Activated naive CD8-positive, alpha-beta T cell (primary cell): ENCODE results near the gene KCTD15.
A peak's percentile ranks its signal among the peaks of the same experiment; 100 is the strongest.

ENCODE experiments used
- H3K27ac Mint-ChIP-seq: one replicate; pipeline ENCODE4 v1.8.0; 2021; ENCODE audit warnings: mixed read lengths
- H3K27me3 Mint-ChIP-seq: one replicate; pipeline ENCODE4 v1.8.0; 2021; ENCODE audit warnings: mixed read lengths
- H3K36me3 Mint-ChIP-seq: one replicate; pipeline ENCODE4 v1.8.0; 2021; ENCODE audit warnings: mixed read lengths
- H3K4me1 Mint-ChIP-seq: one replicate; pipeline ENCODE4 v1.8.0; 2021; ENCODE audit warnings: low read depth, mixed read lengths
- H3K4me3 Mint-ChIP-seq: one replicate; pipeline ENCODE4 v1.8.0; 2021; ENCODE audit warnings: mild to moderate bottlenecking, mixed read lengths
- H3K9me3 Mint-ChIP-seq: one replicate; pipeline ENCODE4 v1.8.0; 2021; ENCODE audit warnings: low read depth, mixed read lengths

KCTD15 gene

DNA sequence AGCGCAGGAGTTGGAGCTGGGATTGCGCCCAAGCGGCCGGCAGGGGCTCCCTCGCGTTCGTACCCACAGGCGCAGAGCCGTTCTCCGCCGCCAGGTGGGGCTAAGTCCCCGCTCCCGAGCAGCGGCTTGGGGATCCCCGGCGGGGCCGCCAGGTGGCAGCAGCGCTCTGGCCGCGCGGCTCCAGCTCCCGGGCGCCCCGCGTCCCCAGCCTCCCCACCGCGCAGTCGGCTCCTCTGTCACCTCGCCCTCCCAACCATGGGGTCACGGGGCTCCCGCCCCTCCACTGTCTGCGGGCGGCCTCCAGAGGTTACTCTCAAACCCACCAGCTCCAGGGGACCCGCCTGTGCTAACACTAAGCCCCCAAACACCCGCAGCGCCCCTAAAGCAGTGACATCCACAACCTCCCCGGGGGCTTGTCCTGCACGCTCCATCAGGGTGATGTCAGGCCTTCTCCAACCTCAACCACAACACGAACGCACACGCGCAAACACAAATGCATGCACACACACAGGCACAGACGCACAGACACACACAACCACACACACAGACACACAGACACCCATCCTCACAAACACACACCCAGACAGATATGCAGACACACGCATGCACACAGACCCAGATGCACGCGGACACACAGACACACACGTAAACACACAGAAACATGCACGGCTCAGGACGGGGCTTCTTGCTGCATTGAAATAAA lies 18.4 kb upstream of the KCTD15 start:
- H3K36me3 Mint-ChIP-seq, result no peaks in the 10 kb centered on the region
- peaks cover 11% of the 10 kb centered on the region for H3K4me1 Mint-ChIP-seq
- H3K27ac Mint-ChIP-seq, result no peak overlapping the region
- H3K27me3 Mint-ChIP-seq, result peaks cover 23% of the 10 kb centered on the region
- peak overlapping the region; percentile 64 for H3K4me3 Mint-ChIP-seq
- no peaks in the 10 kb centered on the region for H3K9me3 Mint-ChIP-seq

DNA sequence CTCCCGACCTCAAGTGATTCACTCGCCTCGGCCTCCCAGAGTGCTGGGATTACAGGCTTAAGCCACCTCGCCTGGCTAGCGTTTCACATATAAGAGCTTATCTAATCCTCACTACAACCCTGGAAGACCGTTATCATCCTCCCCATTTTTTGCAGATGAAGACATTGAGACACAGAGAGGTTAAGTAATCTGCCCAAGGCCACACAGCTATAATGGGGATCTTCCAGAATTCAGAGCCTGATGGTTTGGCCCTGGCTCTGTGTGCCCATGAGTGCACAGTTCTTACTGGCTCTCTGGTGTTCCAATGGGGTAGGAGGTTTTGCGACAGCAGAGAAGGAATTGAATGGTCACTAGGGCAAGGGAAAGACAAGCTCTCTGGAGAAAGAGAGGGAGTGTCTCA lies 16.8 kb upstream of the KCTD15 start:
- H3K27me3 Mint-ChIP-seq, result peaks cover 24% of the 10 kb centered on the region
- H3K4me3 Mint-ChIP-seq, result no peak overlapping the region
- peaks cover 11% of the 10 kb centered on the region for H3K4me1 Mint-ChIP-seq
- no peak overlapping the region for H3K27ac Mint-ChIP-seq
- H3K36me3 Mint-ChIP-seq, result no peaks in the 10 kb centered on the region
- no peaks in the 10 kb centered on the region for H3K9me3 Mint-ChIP-seq

DNA sequence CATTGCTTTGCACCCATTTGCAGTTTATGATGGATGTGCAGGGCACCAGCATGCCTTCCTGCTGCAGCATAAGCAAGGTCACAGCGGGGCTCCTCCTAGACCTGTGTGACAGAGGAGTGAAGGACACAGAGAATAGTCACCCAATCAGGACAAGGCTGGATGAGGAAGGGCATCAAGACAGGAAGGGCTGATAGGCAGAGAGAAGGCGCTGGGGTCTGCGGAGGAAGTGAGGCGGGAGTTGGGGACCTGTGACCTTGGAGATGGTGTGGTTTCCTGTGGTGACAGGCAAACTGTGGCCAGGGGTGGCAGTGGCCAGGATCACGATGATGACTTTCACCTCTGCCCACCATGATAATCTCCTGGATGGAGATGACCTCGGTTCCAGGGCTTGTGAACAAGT lies 16.4 kb upstream of the KCTD15 start:
- peaks cover 11% of the 10 kb centered on the region for H3K4me1 Mint-ChIP-seq
- no peaks in the 10 kb centered on the region for H3K36me3 Mint-ChIP-seq
- H3K9me3 Mint-ChIP-seq, result no peaks in the 10 kb centered on the region
- no peak overlapping the region for H3K4me3 Mint-ChIP-seq
- peaks cover 24% of the 10 kb centered on the region for H3K27me3 Mint-ChIP-seq
- no peak overlapping the region for H3K27ac Mint-ChIP-seq

DNA sequence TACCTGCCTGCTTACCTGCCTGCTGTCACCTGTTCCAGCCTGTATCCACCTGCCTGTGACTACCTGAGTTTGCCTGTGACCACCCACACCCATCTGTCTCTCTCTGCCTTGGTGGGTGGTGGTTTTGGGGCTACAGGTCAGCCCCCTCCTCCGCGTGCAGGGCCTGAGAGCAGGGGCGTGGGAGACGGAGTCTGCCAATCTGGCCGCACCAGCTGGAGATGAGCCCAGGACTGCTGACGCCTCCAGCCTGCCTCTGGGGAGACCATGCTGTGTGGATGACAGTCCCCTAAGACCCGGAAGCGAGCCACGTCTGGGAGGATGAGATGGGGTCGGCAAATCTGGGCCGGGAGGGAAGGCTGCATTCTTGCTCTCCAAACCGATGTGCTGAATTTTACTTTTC lies 15.9 kb upstream of the KCTD15 start:
- H3K27me3 Mint-ChIP-seq, result peaks cover 24% of the 10 kb centered on the region

DNA sequence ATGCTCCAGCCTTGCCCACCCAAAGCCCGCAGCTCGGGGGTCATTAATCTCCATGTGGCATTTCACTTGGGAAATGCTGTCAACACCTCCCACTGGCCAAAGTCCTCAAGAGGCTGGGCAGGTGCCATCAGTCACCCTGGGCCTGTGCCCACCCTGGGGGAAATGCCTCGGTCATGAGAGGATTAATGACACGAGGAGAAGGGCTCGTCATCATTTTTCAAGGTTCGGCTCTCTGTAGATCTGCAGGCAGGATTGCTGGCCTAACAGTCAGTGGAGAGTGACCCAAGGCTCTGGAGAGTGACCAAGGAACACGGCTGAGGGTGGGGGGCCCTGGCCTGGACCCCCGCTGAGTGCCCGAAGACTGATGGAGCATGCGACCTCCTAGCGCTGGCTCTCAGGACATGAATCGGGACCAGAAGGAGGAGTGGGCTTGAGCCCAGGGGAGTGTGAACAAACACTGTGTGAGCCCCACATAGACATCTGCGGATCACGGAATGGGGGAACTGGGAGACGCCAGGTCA lies 15.2 kb upstream of the KCTD15 start:
- Mint-ChIP-seq H3K27me3 (peaks cover 22% of the 10 kb centered on the region), H3K4me3 (no peak overlapping the region), H3K36me3 (no peaks in the 10 kb centered on the region), H3K27ac (no peak overlapping the region), H3K9me3 (no peaks in the 10 kb centered on the region), H3K4me1 (peaks cover 11% of the 10 kb centered on the region)

More for the DNA sequence above, 15.9 kb upstream of the KCTD15 start:
- Mint-ChIP-seq H3K9me3 (no peaks in the 10 kb centered on the region), H3K27ac (no peak overlapping the region), H3K36me3 (no peaks in the 10 kb centered on the region), H3K4me1 (peaks cover 11% of the 10 kb centered on the region), H3K4me3 (no peak overlapping the region)

DNA sequence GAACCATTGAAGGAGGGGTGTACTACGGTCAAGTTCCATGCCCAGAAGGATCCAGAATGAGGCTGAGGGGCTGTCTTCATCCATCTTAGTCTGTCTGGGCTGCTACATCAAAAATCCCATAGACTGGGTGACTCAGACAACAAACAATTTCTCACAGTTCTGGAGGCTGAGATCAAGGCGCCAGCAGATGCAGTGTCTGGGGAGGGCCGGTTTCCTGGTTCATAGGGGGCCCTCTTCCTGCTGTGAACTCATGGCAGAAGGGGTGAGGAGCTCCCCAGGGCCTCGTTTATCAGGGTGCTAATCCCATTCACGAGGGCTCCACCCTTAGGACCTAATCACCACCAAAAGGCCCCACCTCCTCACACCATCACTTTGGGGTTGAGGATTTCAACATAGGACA lies 14.7 kb upstream of the KCTD15 start:
- no peaks in the 10 kb centered on the region for H3K36me3 Mint-ChIP-seq
- peaks cover 11% of the 10 kb centered on the region for H3K4me1 Mint-ChIP-seq
- H3K9me3 Mint-ChIP-seq, result no peaks in the 10 kb centered on the region
- H3K27ac Mint-ChIP-seq, result no peak overlapping the region
- H3K4me3 Mint-ChIP-seq, result no peak overlapping the region
- H3K27me3 Mint-ChIP-seq, result peaks cover 22% of the 10 kb centered on the region

DNA sequence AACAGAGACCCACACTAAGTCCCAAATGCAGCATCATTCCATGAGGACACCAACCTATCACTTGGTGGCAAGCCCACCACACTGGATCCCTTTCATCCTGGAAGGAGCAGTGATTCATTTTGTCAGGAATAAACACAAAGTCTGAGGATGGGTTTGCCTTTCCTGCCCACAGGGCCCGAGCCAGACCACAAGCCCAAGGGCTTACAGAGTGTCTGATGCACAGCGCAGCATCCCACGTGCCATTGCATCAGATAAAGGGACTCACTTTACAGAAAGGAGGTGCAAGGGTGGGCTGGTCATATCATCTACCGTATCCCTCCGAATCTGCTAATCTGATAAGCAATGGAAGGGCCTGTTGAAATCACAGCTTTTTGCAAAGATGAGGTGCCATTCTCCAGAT lies 12.2 kb upstream of the KCTD15 start:
- Mint-ChIP-seq H3K4me1 (peaks cover 2% of the 10 kb centered on the region), H3K4me3 (no peak overlapping the region), H3K27me3 (peaks cover 17% of the 10 kb centered on the region), H3K9me3 (no peaks in the 10 kb centered on the region), H3K27ac (no peak overlapping the region), H3K36me3 (no peaks in the 10 kb centered on the region)

DNA sequence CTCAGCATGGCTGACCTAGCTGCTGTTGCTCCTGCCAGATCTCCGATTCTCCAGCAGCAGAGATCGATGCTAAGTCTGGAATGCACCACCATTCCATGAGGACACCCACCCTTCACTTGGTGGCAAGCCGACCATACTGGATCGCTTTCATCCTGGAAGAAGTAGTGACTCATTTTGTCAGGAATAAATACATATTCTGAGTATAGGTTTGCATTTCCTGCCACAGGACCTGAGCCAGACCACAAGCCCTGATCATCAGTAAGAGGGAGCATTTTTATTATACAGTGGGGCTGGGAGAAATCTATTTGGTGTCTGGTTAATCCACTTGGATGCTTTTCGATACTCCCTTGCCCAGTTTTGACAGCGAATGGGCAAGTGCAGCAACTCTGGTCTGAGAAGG lies 10.9 kb upstream of the KCTD15 start:
- Mint-ChIP-seq H3K27ac (no peak overlapping the region), H3K4me1 (no peaks in the 10 kb centered on the region), H3K4me3 (no peak overlapping the region), H3K36me3 (no peaks in the 10 kb centered on the region), H3K27me3 (peaks cover 7% of the 10 kb centered on the region), H3K9me3 (no peaks in the 10 kb centered on the region)

DNA sequence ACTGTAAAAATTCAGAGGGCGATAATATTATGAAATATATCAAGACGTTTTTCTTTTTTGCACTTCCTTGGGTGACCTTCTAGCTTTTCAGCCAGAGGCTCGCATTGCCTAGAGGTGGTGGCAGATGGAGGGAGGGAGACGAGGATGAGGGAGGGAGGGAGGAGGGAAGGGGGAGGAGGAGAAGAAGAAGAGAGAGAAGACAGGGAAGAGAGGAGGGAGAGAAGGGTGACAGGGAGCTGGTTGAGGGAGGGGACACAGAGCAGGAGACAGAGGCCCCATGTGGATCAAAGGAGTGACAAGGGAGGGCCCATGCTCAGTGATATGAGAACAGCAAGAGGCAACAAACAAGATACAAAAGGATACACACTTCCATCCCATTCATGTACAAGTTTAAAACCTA lies 8.0 kb upstream of the KCTD15 start:
- Mint-ChIP-seq H3K36me3 (no peaks in the 10 kb centered on the region), H3K4me1 (no peaks in the 10 kb centered on the region), H3K4me3 (no peak overlapping the region), H3K9me3 (no peaks in the 10 kb centered on the region), H3K27ac (no peak overlapping the region), H3K27me3 (peaks cover 20% of the 10 kb centered on the region)

DNA sequence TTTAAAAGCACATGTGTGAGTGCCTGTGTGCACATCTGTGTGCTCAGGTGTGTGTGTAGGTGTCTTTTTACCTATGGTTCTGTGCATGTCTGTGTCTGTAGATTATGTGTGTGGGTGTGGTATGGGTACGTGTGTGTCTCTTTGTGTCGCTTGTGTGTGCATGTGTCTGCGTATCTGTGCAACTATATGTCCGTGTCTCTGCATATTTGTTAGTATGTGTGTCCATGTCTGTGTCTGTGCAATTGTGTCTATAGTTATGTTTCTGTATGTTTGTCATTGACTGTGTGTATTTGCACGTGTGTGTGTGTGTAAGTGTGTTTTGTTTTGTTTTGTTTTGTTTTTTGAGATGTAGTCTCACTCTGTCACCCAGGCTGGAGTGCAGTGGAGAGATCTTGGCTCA lies 7.3 kb upstream of the KCTD15 start:
- no peak overlapping the region for H3K27ac Mint-ChIP-seq
- H3K4me3 Mint-ChIP-seq, result no peak overlapping the region
- H3K4me1 Mint-ChIP-seq, result no peaks in the 10 kb centered on the region
- no peaks in the 10 kb centered on the region for H3K9me3 Mint-ChIP-seq
- H3K27me3 Mint-ChIP-seq, result peaks cover 21% of the 10 kb centered on the region
- no peaks in the 10 kb centered on the region for H3K36me3 Mint-ChIP-seq

DNA sequence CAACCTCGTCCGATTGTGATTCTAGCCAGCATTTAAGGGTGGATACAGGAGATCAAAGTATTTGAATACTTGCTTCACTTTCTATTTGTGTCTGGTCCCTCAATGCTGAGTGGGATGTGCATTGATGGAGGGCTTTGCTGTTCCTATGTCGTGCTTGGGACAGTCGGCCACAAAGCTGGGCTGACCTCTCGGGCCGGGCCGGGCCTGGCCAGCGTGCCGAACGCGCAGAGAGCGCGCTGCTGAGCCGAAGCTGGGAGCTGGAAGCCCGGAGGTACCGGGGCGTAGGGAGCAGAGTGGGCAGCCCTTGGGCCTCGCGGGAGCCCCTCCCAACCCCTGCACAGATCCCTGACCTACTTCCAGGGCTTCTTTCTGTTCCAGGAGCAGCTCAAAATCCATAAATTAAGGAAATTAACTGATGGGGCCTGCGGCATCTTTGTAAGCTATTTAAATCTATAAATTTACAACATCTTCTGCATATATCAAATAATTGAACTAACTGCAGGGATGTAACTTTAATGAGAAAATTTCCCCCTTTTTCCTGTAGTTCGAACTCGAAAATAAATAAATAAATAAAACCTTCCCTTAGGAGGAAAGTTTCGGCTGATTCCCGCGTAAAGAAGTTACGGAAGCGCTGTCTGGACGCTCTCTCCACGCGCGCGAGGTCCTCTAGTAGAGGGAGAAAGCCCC lies 1.8 kb upstream of the KCTD15 start:
- Mint-ChIP-seq H3K36me3 (no peaks in the 10 kb centered on the region), H3K9me3 (no peaks in the 10 kb centered on the region), H3K4me3 (peak overlapping the region; percentile 58), H3K27me3 (peaks cover 19% of the 10 kb centered on the region), H3K27ac (no peak overlapping the region), H3K4me1 (peaks cover 2% of the 10 kb centered on the region)

DNA sequence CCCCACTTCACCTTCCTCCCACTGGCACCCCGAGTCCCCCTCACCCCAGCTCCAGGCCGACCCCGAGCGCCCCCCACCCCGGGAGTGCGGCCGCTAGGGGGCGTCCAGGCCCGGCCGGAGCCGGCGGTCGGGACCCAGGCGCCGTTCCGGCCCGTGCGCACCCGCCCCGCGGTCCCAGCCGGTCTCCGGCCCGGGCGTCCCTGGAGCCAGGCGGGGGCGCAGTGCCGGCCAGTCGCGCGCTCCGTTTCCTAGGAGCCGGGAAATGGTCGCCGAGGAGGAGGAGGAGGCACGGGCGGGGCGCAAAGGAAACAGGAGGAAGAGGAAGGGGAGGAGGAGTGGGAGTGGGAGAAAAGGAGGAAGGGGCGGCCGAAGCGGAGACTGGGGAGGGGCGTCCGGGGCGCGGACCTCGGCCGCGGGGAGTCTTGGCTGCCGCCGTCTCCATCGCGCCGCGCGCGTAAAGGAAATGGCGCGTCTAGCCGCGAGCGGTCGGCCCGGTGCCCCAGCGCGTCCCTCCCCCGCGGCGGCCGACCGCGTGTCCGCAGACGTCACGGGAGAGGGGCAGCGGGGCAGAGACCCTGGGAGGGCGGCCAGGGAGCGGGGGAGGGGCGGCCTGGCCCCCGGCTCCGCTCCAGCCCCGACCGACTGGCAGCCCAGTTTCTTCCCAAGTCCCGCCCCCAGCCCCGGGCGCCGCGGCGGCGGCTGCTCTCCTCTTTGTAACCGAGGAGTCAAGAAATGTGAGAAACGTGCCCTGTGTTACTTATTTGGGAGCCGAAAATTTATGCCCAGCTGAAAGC lies 1.1 kb upstream of the KCTD15 start:
- Mint-ChIP-seq H3K36me3 (no peaks in the 10 kb centered on the region), H3K27ac (no peak overlapping the region), H3K4me3 (peak overlapping the region; percentile 77), H3K9me3 (no peaks in the 10 kb centered on the region), H3K4me1 (peaks cover 2% of the 10 kb centered on the region), H3K27me3 (peaks cover 19% of the 10 kb centered on the region)

DNA sequence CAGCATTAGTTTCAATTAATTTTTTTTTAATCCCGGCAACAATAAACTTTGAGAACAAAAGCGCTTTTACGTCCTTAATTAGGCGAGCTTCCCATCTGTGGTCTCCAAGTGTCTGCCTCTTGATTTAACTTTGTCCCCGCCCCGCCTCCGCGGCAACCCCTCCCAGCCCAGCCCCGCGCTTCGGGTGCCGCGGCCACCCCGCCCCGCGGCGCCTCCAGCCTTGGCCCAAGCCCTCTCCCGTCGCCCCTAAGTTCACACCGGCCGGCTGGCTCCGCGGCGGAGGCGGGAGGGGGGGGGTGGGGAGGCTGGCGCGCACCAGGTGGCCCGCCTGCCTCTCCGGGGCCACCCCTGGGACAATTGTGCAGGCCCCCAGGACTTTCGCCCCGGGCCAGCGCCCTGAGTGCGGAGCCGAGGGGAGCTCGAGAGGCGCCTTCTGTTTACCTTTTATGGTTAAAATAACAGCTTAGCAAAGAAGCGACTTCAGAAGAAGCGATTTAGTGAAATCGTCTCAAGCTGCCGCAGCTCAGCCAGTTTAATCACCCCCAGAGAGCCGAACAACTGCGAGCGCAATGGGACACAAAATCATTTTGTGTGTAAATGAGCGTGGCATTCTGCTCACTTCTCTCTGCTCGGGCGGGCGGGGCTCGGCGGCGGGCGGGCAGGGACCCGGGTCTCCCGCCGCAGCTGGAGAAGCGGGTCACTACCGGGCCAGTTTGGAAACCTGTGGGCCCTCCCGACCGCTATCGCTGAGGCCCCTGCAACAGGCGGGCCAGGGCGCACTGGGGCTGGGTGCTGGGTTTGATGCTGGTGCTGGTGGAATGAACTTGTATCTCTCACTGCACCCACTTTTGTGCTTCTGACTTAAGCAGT lies 1.4 kb downstream of the KCTD15 start:
- H3K9me3 Mint-ChIP-seq, result no peaks in the 10 kb centered on the region
- no peak overlapping the region for H3K27ac Mint-ChIP-seq
- H3K27me3 Mint-ChIP-seq, result peaks cover 12% of the 10 kb centered on the region
- peak overlapping the region; percentile 81 for H3K4me3 Mint-ChIP-seq
- peaks cover 2% of the 10 kb centered on the region for H3K4me1 Mint-ChIP-seq
- H3K36me3 Mint-ChIP-seq, result no peaks in the 10 kb centered on the region

DNA sequence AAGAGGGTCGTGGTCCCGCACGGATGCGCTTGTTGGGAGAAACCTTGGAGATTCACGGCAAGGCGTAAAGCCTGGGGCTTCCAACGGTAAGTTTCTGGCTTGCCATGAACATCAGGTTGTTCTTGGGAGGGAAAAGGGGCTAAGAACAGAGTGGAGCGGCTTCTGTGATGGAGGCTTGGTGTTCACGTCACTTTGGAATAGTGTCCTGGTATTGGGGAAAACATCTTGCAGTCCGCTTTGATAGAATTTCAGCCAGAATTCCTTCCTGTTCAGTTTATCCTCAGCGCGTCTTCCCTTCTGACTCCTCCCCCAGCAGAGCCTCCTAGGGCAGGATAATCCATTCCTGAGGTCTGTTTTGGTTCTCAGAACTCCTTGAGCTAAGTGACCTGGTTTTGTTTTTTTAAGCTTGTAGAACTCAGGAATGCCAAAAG lies 2.0 kb downstream of the KCTD15 start:
- Mint-ChIP-seq H3K9me3 (no peaks in the 10 kb centered on the region), H3K27ac (no peak overlapping the region), H3K27me3 (peaks cover 6% of the 10 kb centered on the region), H3K36me3 (no peaks in the 10 kb centered on the region), H3K4me1 (peaks cover 2% of the 10 kb centered on the region), H3K4me3 (peak overlapping the region; percentile 72)
